HEK293 (cell line): ENCODE data around the gene BNC1.

Experiments
- CTCF ChIA-PET: fragments of 350-600 bp; formaldehyde crosslinking; extraction: SDS; loops from one replicate; lab custom pipeline; 2021; ENCODE audit warnings: antibody characterized with exemption; lab: Yijun Ruan, JAX
- POLR2A ChIA-PET: fragments of 300-600 bp; formaldehyde crosslinking; extraction: SDS; loops from one replicate; lab custom pipeline; 2020; ENCODE audit warnings: antibody characterized with exemption, inconsistent platforms; lab: Yijun Ruan, JAX
- H3K27ac ChIP-seq: fragments of 200-500 bp; sonication (Bioruptor generic); 2 replicates; pipeline ENCODE4 v1.5.1; 2014; ENCODE audit warnings: low read depth, low read length, control low read depth, inconsistent platforms; ENCODE audit errors: extremely low read depth
- H3K36me3 ChIP-seq, 2 experiments: fragments of 200-500 bp in 1 of 2; sonication (Bioruptor generic) in 1 of 2; 1 replicate in 1 of 2; 2 replicates in 1 of 2; pipeline ENCODE4 v1.5.1; 2014 to 2017; ENCODE audit warnings: inconsistent platforms in 2 of 2, low read length in 2 of 2; ENCODE audit not compliant: control insufficient read depth in 2 of 2, insufficient read depth in 1 of 2
- H3K4me1 ChIP-seq: fragments of 200-500 bp; sonication (Bioruptor generic); 2 replicates; pipeline ENCODE4 v1.5.1; 2014; ENCODE audit warnings: mild to moderate bottlenecking, low read length, inconsistent platforms; ENCODE audit not compliant: control insufficient read depth, insufficient read depth
- H3K4me3 ChIP-seq: 2 replicates; pipeline ENCODE4 v1.5.1; 2011; ENCODE audit warnings: low read depth, mild to moderate bottlenecking, control low read depth, low read length, moderate library complexity
- H3K9me3 ChIP-seq: fragments of 200-500 bp; sonication (Bioruptor generic); 2 replicates; pipeline ENCODE4 v1.5.1; 2014; ENCODE audit warnings: low read depth, low read length, inconsistent platforms; ENCODE audit not compliant: control insufficient read depth, insufficient read depth
- BCL11A ChIP-seq: fragments of 450-650 bp; formaldehyde crosslinking; IDR thresholded peaks from 2 replicates; pipeline ENCODE4 v1.5.1; 2016; ENCODE audit warnings: low read depth, missing biosample characterization, missing genetic modification characterization
- KLF10 ChIP-seq: fragments of 450-650 bp; IDR thresholded peaks from 2 replicates; pipeline ENCODE4 v1.5.1; 2018; ENCODE audit warnings: missing biosample characterization, mild to moderate bottlenecking, missing genetic modification characterization
- KLF8 ChIP-seq: fragments of 450-650 bp; formaldehyde crosslinking; IDR thresholded peaks from 2 replicates; pipeline ENCODE4 v1.5.1; 2016; ENCODE audit warnings: missing biosample characterization, missing genetic modification characterization
- MEIS1 ChIP-seq: sonication (generic); formaldehyde crosslinking; IDR thresholded peaks from 2 replicates; pipeline ENCODE4 v1.8.1; 2022; ENCODE audit warnings: missing genetic modification reagents, mild to moderate bottlenecking, borderline replicate concordance
- TCF7L2 ChIP-seq: IDR thresholded peaks from 2 replicates; pipeline ENCODE4 v1.6.1; 2011; ENCODE audit warnings: low read depth, mild to moderate bottlenecking, inconsistent platforms, low read length, moderate library complexity, borderline replicate concordance
- WT1 ChIP-seq: fragments of 450-650 bp; formaldehyde crosslinking; IDR thresholded peaks from 2 replicates; pipeline ENCODE4 v1.5.1; 2016; ENCODE audit warnings: missing biosample characterization, missing genetic modification characterization
- YY1 ChIP-seq: fragments of 450-650 bp; formaldehyde crosslinking; IDR thresholded peaks from 2 replicates; pipeline ENCODE4 v1.5.1; 2018; ENCODE audit warnings: missing biosample characterization, missing genetic modification characterization
- ZBTB7A ChIP-seq: fragments of 450-650 bp; formaldehyde crosslinking; IDR thresholded peaks from 2 replicates; pipeline ENCODE4 v1.5.1; 2016; ENCODE audit warnings: low read depth, missing biosample characterization, missing genetic modification characterization
- ZNF121 ChIP-seq: fragments of 450-650 bp; formaldehyde crosslinking; IDR thresholded peaks from 2 replicates; pipeline ENCODE4 v1.5.1; 2016; ENCODE audit warnings: missing biosample characterization, missing genetic modification characterization
- ZNF133 ChIP-seq: fragments of 450-650 bp; formaldehyde crosslinking; IDR thresholded peaks from 2 replicates; pipeline ENCODE4 v1.5.1; 2016; ENCODE audit warnings: missing biosample characterization, missing genetic modification characterization
- ZNF223 ChIP-seq: fragments of 450-650 bp; formaldehyde crosslinking; IDR thresholded peaks from 2 replicates; pipeline ENCODE4 v1.5.1; 2016; ENCODE audit warnings: missing biosample characterization, missing genetic modification characterization
- ZNF266 ChIP-seq: fragments of 450-650 bp; formaldehyde crosslinking; IDR thresholded peaks from 2 replicates; pipeline ENCODE4 v1.5.1; 2016; ENCODE audit warnings: missing biosample characterization, missing genetic modification characterization, low read depth
- ZNF311 ChIP-seq: fragments of 450-650 bp; formaldehyde crosslinking; IDR thresholded peaks from 2 replicates; pipeline ENCODE4 v1.5.1; 2017; ENCODE audit warnings: missing biosample characterization, missing genetic modification characterization, borderline replicate concordance
- ZNF350 ChIP-seq: fragments of 450-650 bp; formaldehyde crosslinking; IDR thresholded peaks from 2 replicates; pipeline ENCODE4 v1.5.0; 2017; ENCODE audit warnings: missing biosample characterization, mild to moderate bottlenecking, missing genetic modification characterization
- ZNF37A ChIP-seq: fragments of 450-650 bp; IDR thresholded peaks from 2 replicates; pipeline ENCODE4 v1.5.1; 2018; ENCODE audit warnings: missing biosample characterization, missing genetic modification characterization
- ZNF391 ChIP-seq: fragments of 450-650 bp; formaldehyde crosslinking; IDR thresholded peaks from 2 replicates; pipeline ENCODE4 v1.5.1; 2016; ENCODE audit warnings: low read depth, missing biosample characterization, missing genetic modification characterization, borderline replicate concordance
- ZNF555 ChIP-seq: fragments of 450-650 bp; formaldehyde crosslinking; conservative IDR thresholded peaks from 2 replicates; pipeline ENCODE4 v1.5.1; 2017; ENCODE audit warnings: missing biosample characterization, mild to moderate bottlenecking, missing genetic modification characterization, inconsistent platforms
- ZNF664 ChIP-seq: fragments of 450-650 bp; formaldehyde crosslinking; IDR thresholded peaks from 2 replicates; pipeline ENCODE4 v1.5.1; 2016; ENCODE audit warnings: missing biosample characterization, missing genetic modification characterization
- ZNF701 ChIP-seq: fragments of 450-650 bp; formaldehyde crosslinking; IDR thresholded peaks from 2 replicates; pipeline ENCODE4 v1.5.1; 2016; ENCODE audit warnings: missing biosample characterization, missing genetic modification characterization
- ZNF707 ChIP-seq: fragments of 450-650 bp; formaldehyde crosslinking; IDR thresholded peaks from 2 replicates; pipeline ENCODE4 v1.5.1; 2016; ENCODE audit warnings: missing biosample characterization, missing genetic modification characterization
- ZNF768 ChIP-seq: fragments of 450-650 bp; formaldehyde crosslinking; IDR thresholded peaks from 2 replicates; pipeline ENCODE4 v1.5.1; 2018; ENCODE audit warnings: missing biosample characterization, mild to moderate bottlenecking, missing genetic modification characterization
- ZNF777 ChIP-seq: fragments of 450-650 bp; formaldehyde crosslinking; IDR thresholded peaks from 2 replicates; pipeline ENCODE4 v1.5.1; 2017; ENCODE audit warnings: missing biosample characterization, missing genetic modification characterization, borderline replicate concordance
- TF ChIP-seq, protein P1 (sequence below): fragments of 450-650 bp; formaldehyde crosslinking; IDR thresholded peaks from 2 replicates; pipeline ENCODE4 v1.5.1; 2016; ENCODE audit warnings: missing biosample characterization, missing genetic modification characterization
- TF ChIP-seq, protein P2 (sequence below): fragments of 450-650 bp; formaldehyde crosslinking; IDR thresholded peaks from 2 replicates; pipeline ENCODE4 v1.5.1; 2016; ENCODE audit warnings: missing biosample characterization, missing genetic modification characterization, low read depth
- TF ChIP-seq, protein P3 (sequence below): fragments of 450-650 bp; formaldehyde crosslinking; IDR thresholded peaks from 2 replicates; pipeline ENCODE4 v1.5.1; 2016; ENCODE audit warnings: missing biosample characterization, missing genetic modification characterization
- TF ChIP-seq, protein P4 (sequence below): fragments of 450-650 bp; formaldehyde crosslinking; IDR thresholded peaks from 2 replicates; pipeline ENCODE4; 2016; ENCODE audit warnings: missing biosample characterization, missing genetic modification characterization
- TF ChIP-seq, protein P5 (sequence below): fragments of 450-650 bp; IDR thresholded peaks from 2 replicates; pipeline ENCODE4 v1.5.1; 2018; ENCODE audit warnings: missing biosample characterization, mild to moderate bottlenecking, missing genetic modification characterization

The BNC1 gene

DNA sequence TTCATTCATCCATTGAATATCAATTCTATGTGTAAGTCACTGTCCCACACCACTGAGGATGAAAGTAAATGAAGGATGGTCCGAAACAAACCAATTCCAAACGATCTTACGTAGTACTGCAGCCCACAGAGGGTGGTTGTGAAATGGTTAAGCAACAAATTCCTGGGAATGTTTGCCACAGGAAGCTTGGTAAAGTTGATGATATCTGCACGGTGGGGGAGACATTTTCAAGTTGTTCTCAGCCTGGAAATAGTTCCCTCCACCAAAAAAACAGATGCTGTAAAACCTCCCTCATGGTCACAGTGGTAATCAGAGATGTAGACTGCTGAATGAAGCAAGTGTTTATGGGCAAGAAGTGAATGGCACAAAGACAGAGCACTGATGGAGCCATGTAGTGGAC lies 35.9 kb upstream of the BNC1 start (continued):
- no peak for TF ChIP-seq ZNF37A (tag by site-specific recombination)
- TF ChIP-seq ZNF555 (tag by site-specific recombination): no peak
- TF ChIP-seq ZNF701: no peak
- TF ChIP-seq KLF10 (tag by site-specific recombination): no peak
- no peak for TF ChIP-seq ZNF707 (tag by site-specific recombination)
- TF ChIP-seq, protein P1, sequence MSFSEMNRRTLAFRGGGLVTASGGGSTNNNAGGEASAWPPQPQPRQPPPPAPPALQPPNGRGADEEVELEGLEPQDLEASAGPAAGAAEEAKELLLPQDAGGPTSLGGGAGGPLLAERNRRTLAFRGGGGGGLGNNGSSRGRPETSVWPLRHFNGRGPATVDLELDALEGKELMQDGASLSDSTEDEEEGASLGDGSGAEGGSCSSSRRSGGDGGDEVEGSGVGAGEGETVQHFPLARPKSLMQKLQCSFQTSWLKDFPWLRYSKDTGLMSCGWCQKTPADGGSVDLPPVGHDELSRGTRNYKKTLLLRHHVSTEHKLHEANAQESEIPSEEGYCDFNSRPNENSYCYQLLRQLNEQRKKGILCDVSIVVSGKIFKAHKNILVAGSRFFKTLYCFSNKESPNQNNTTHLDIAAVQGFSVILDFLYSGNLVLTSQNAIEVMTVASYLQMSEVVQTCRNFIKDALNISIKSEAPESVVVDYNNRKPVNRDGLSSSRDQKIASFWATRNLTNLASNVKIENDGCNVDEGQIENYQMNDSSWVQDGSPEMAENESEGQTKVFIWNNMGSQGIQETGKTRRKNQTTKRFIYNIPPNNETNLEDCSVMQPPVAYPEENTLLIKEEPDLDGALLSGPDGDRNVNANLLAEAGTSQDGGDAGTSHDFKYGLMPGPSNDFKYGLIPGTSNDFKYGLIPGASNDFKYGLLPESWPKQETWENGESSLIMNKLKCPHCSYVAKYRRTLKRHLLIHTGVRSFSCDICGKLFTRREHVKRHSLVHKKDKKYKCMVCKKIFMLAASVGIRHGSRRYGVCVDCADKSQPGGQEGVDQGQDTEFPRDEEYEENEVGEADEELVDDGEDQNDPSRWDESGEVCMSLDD: no peak
- no peak for TF ChIP-seq YY1 (tag by site-specific recombination)
- no peak for TF ChIP-seq WT1 (tag by site-specific recombination)
- no peak for TF ChIP-seq ZNF266 (tag by site-specific recombination)
- TF ChIP-seq ZNF777: no peak
- TF ChIP-seq, protein P2, sequence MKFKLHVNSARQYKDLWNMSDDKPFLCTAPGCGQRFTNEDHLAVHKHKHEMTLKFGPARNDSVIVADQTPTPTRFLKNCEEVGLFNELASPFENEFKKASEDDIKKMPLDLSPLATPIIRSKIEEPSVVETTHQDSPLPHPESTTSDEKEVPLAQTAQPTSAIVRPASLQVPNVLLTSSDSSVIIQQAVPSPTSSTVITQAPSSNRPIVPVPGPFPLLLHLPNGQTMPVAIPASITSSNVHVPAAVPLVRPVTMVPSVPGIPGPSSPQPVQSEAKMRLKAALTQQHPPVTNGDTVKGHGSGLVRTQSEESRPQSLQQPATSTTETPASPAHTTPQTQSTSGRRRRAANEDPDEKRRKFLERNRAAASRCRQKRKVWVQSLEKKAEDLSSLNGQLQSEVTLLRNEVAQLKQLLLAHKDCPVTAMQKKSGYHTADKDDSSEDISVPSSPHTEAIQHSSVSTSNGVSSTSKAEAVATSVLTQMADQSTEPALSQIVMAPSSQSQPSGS (tag by site-specific recombination): no peak
- no peak for TF ChIP-seq ZNF121

DNA sequence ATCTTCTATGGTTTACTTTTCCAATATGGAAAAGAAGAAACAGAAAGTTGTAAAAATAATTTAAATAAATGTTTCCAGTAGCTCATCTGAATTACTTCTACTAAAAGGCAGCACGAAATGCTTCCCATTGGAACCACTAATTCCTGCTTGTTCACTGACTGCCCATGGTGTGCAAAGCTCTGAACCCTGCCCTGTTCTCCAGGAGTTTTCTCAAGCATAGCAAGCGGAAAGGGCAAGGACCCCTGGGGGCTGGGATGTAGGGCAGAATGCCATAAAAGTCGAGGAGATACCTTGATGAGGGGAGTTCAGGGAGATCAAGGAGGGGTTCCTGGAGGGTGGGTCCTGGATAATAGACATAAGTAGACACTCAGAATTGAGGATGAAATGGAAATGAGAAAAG lies 35.3 kb upstream of the BNC1 start:
- H3K36me3 ChIP-seq: no peaks in the 10 kb centered on the region
- ChIA-PET POLR2A (no interaction called here), CTCF (no interaction called here)
- no peaks in the 10 kb centered on the region for H3K4me1 ChIP-seq
- H3K4me3 ChIP-seq: no peak overlapping the region
- no peak overlapping the region for H3K27ac ChIP-seq
- H3K9me3 ChIP-seq: peaks cover 5% of the 10 kb centered on the region; the same call in 1 of the 2 replicates
- no peak for TF ChIP-seq ZNF701
- TF ChIP-seq ZNF133: no peak
- TF ChIP-seq ZNF664 (tag by site-specific recombination): no peak
- TF ChIP-seq, protein P3, sequence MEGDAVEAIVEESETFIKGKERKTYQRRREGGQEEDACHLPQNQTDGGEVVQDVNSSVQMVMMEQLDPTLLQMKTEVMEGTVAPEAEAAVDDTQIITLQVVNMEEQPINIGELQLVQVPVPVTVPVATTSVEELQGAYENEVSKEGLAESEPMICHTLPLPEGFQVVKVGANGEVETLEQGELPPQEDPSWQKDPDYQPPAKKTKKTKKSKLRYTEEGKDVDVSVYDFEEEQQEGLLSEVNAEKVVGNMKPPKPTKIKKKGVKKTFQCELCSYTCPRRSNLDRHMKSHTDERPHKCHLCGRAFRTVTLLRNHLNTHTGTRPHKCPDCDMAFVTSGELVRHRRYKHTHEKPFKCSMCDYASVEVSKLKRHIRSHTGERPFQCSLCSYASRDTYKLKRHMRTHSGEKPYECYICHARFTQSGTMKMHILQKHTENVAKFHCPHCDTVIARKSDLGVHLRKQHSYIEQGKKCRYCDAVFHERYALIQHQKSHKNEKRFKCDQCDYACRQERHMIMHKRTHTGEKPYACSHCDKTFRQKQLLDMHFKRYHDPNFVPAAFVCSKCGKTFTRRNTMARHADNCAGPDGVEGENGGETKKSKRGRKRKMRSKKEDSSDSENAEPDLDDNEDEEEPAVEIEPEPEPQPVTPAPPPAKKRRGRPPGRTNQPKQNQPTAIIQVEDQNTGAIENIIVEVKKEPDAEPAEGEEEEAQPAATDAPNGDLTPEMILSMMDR (tag by site-specific recombination): no peak
- no peak for TF ChIP-seq KLF8 (tag by site-specific recombination)
- TF ChIP-seq, all 188 proteins: peak for 0

DNA sequence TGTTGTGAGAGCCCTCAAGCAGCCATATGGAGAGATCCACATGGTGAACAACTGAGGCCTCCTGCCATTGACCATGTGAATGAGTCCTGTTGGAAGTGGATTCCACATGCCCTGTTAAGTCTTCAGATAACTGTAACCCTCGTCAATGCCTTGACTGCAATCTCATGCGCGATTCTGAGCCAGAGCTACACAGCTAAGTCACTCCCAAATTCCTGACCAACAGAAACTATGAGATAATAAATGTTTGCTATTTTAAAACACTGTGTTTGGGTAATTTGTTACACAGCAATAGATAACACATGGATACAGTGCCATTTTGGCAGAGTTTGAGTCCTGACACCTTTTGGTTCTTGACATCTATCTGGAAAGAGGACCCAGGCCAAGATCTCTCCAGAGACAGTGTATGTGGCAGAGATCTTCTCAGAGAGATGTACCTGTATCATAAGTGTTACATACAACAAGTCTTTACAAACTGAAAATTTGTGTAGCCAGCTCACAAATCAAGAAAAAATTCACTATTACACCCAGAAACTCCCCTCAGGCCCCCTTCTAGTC lies 34.5 kb upstream of the BNC1 start:
- H3K36me3 ChIP-seq: no peaks in the 10 kb centered on the region
- H3K27ac ChIP-seq: no peak overlapping the region
- CTCF ChIA-PET: interaction anchor here (0.5 kb wide), 1 partner anchor 308 kb away, joined by 4 read pairs; no protein-coding TSS in a partner anchor
- H3K4me1 ChIP-seq: no peaks in the 10 kb centered on the region
- POLR2A ChIA-PET: no interaction called here
- peaks cover 5% of the 10 kb centered on the region; the same call in 1 of the 2 replicates for H3K9me3 ChIP-seq
- H3K4me3 ChIP-seq: no peak overlapping the region
- TF ChIP-seq ZBTB7A (no peak), ZNF311 (tag by site-specific recombination) (no peak), ZNF768 (tag by site-specific recombination) (no peak), TCF7L2 (no peak), ZNF391 (no peak), BCL11A (no peak), ZNF223 (no peak), ZNF350 (no peak), MEIS1 (CRISPR knock-in tag) (no peak)
- TF ChIP-seq, protein P4, sequence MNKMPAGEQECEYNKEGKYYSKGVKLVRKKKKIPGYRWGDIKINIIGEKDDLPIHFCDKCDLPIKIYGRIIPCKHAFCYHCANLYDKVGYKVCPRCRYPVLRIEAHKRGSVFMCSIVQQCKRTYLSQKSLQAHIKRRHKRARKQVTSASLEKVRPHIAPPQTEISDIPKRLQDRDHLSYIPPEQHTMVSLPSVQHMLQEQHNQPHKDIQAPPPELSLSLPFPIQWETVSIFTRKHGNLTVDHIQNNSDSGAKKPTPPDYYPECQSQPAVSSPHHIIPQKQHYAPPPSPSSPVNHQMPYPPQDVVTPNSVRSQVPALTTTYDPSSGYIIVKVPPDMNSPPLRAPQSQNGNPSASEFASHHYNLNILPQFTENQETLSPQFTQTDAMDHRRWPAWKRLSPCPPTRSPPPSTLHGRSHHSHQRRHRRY (tag by site-specific recombination): no peak
- TF ChIP-seq, protein P5, sequence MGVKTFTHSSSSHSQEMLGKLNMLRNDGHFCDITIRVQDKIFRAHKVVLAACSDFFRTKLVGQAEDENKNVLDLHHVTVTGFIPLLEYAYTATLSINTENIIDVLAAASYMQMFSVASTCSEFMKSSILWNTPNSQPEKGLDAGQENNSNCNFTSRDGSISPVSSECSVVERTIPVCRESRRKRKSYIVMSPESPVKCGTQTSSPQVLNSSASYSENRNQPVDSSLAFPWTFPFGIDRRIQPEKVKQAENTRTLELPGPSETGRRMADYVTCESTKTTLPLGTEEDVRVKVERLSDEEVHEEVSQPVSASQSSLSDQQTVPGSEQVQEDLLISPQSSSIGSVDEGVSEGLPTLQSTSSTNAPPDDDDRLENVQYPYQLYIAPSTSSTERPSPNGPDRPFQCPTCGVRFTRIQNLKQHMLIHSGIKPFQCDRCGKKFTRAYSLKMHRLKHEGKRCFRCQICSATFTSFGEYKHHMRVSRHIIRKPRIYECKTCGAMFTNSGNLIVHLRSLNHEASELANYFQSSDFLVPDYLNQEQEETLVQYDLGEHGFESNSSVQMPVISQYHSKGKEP: no peak
